A172 (cell line): ENCODE results near the gene FRMD3. TPM values are rescaled to one million over a fixed set of nuclear protein-coding genes. Genes with fewer than 3 reads are reported as not detected.

Experiments used
- DNase-seq: peaks from one replicate; pipeline ENCODE4 v3.0.0-alpha.2; 2015; ENCODE audit warnings: low spot score
- total RNA-seq: library from RNA; depleted of rRNA; stranded (reverse); fragments of >200 nt; shearing (Covaris generic); gene quantifications from 2 replicates; pipeline ENCODE4 v1.2.3, GENCODE V29; 2014

The FRMD3 gene
- total RNA-seq, 1 experiment from 2014 or later = 6.2 TPM

- DNase-seq = no peak
Observed at GRCh38 chr9:83236029-83236696, 302.0 kb downstream of the FRMD3 start.

GRCh38 chr9:83235526-83235925, 302.7 kb downstream of the FRMD3 start:
- no peak for DNase-seq

GRCh38 chr9:83234541-83234940, 303.7 kb downstream of the FRMD3 start:
- no peak for DNase-seq

GRCh38 chr9:83233647-83234046, 304.6 kb downstream of the FRMD3 start:
- no peak for DNase-seq

- DNase-seq = no peak
Observed at GRCh38 chr9:83231039-83231438, 307.2 kb downstream of the FRMD3 start.

GRCh38 chr9:83220730-83221129, 317.5 kb downstream of the FRMD3 start:
- peak; percentile 22 for DNase-seq

- peak; percentile 13 for DNase-seq
Observed at GRCh38 chr9:83219924-83220438, 318.2 kb downstream of the FRMD3 start.

GRCh38 chr9:83219154-83219923, 318.9 kb downstream of the FRMD3 start:
- peak; percentile 83 for DNase-seq

GRCh38 chr9:83218411-83219090, 319.6 kb downstream of the FRMD3 start:
- DNase-seq = no peak

GRCh38 chr9:83209188-83209731, 328.9 kb downstream of the FRMD3 start:
- no peak for DNase-seq

GRCh38 chr9:83208065-83208850, 329.9 kb downstream of the FRMD3 start:
- DNase-seq = peak; percentile 46

- DNase-seq = no peak
Observed at GRCh38 chr9:83204047-83204446, 334.2 kb downstream of the FRMD3 start.

GRCh38 chr9:83200531-83200930, 337.7 kb downstream of the FRMD3 start:
- no peak for DNase-seq

GRCh38 chr9:83199832-83200231, 338.4 kb downstream of the FRMD3 start:
- DNase-seq = no peak

- peak; percentile 61 for DNase-seq
Observed at GRCh38 chr9:83199240-83199639, 339.0 kb downstream of the FRMD3 start.

GRCh38 chr9:83198371-83198770, 339.8 kb downstream of the FRMD3 start:
- no peak for DNase-seq

- no peak for DNase-seq
Observed at GRCh38 chr9:83197591-83197990, 340.6 kb downstream of the FRMD3 start.

- peak; percentile 8 for DNase-seq
Observed at GRCh38 chr9:83196946-83197345, 341.3 kb downstream of the FRMD3 start.
